Neural cell (in vitro differentiated cells): ENCODE results near the gene RAD51B. TPM values are rescaled to one million over a fixed set of nuclear protein-coding genes. Genes with fewer than 3 reads are reported as not detected.
A peak's percentile ranks its signal among the peaks of the same experiment; 100 is the strongest.

Source experiments
- H2AFZ ChIP-seq: fragments of 200-600, 300-800 bp; sonication (generic), shearing (Covaris generic); 2 replicates; pipeline ENCODE4 v1.6.0; 2014; ENCODE audit warnings: low read depth, mild to moderate bottlenecking, antibody characterized with exemption, low read length, moderate library complexity
- H3F3A ChIP-seq: fragments of 200-600 bp; shearing (Covaris generic); 2 replicates; pipeline ENCODE4 v1.6.1; 2016; ENCODE audit warnings: mild to moderate bottlenecking, moderate library complexity, mixed read lengths, antibody characterized with exemption, low read length; ENCODE audit not compliant: insufficient read depth, poor library complexity, severe bottlenecking
- H3K27ac ChIP-seq: fragments of 200-600, 300-800 bp; sonication (generic), shearing (Covaris generic); 2 replicates; pipeline ENCODE4 v1.5.1; 2014; ENCODE audit warnings: mild to moderate bottlenecking, low read length, moderate library complexity
- H3K27me3 ChIP-seq: fragments of 300-800, 200-600 bp; sonication (generic), shearing (Covaris generic); 2 replicates; pipeline ENCODE4 v1.6.0; 2014; ENCODE audit warnings: mild to moderate bottlenecking, low read depth, low read length, moderate library complexity; ENCODE audit not compliant: insufficient read depth
- H3K36me3 ChIP-seq: fragments of 300-800, 200-600 bp; sonication (generic), shearing (Covaris generic); 2 replicates; pipeline ENCODE4 v1.5.1; 2014; ENCODE audit warnings: mild to moderate bottlenecking, antibody characterized with exemption, low read length, moderate library complexity; ENCODE audit not compliant: insufficient read depth
- H3K4me2 ChIP-seq: fragments of 300-800, 200-600 bp; sonication (generic), shearing (Covaris generic); 2 replicates; pipeline ENCODE4 v1.6.0; 2014; ENCODE audit warnings: mild to moderate bottlenecking, low read length
- H3K4me3 ChIP-seq: fragments of 300-800, 200-600 bp; sonication (generic), shearing (Covaris generic); 2 replicates; pipeline ENCODE4 v1.5.1; 2014; ENCODE audit warnings: mild to moderate bottlenecking, low read length, moderate library complexity
- H3K79me2 ChIP-seq: fragments of 200-600 bp; shearing (Covaris generic); replicated peaks from 2 replicates; pipeline ENCODE4 v1.6.0; 2014; ENCODE audit warnings: mild to moderate bottlenecking, low read length, moderate library complexity; ENCODE audit not compliant: insufficient read depth
- H3K9ac ChIP-seq: fragments of 300-800, 200-600 bp; sonication (generic), shearing (Covaris generic); 2 replicates; pipeline ENCODE4 v1.6.1; 2016; ENCODE audit warnings: mild to moderate bottlenecking, low read length, mixed read lengths
- H3K9me2 ChIP-seq: fragments of 200-600 bp; shearing (Covaris generic); 2 replicates; pipeline ENCODE4 v1.6.1; 2016; ENCODE audit warnings: mild to moderate bottlenecking, low read length, mixed read lengths; ENCODE audit not compliant: insufficient read depth
- H3K9me3 ChIP-seq: fragments of 200-600, 300-800 bp; sonication (generic), shearing (Covaris generic); 2 replicates; pipeline ENCODE4 v1.6.1; 2016; ENCODE audit warnings: mild to moderate bottlenecking, mixed run types, low read length, moderate library complexity, mixed read lengths
- H4K20me1 ChIP-seq: fragments of 200-600 bp; shearing (Covaris generic); 2 replicates; pipeline ENCODE4 v1.6.1; 2016; ENCODE audit warnings: mild to moderate bottlenecking, mixed run types; ENCODE audit not compliant: insufficient read depth
- EP300 ChIP-seq: fragments of 450-650 bp; conservative IDR thresholded peaks from 2 replicates; pipeline ENCODE4 v1.6.1; 2014; ENCODE audit warnings: antibody characterized with exemption, mild to moderate bottlenecking, moderate library complexity; ENCODE audit not compliant: poor library complexity, severe bottlenecking
- EZH2 ChIP-seq: fragments of 200-600, 300-800 bp; shearing (Covaris generic), sonication (generic); IDR thresholded peaks from 2 replicates; pipeline ENCODE4 v1.6.1; 2014; ENCODE audit warnings: antibody characterized with exemption, low read length, borderline replicate concordance, mild to moderate bottlenecking; ENCODE audit not compliant: insufficient read depth, poor library complexity, severe bottlenecking
- MXI1 ChIP-seq: fragments of 450-650 bp; conservative IDR thresholded peaks from 2 replicates; pipeline ENCODE4 v1.6.1; 2014; ENCODE audit warnings: antibody characterized with exemption, mild to moderate bottlenecking; ENCODE audit not compliant: poor library complexity, severe bottlenecking
- POLR2AphosphoS5 ChIP-seq: IDR thresholded peaks from 2 replicates; pipeline ENCODE4 v1.6.1; 2012
- RAD21 ChIP-seq: fragments of 450-650 bp; conservative IDR thresholded peaks from 2 replicates; pipeline ENCODE4 v1.6.1; 2014; ENCODE audit warnings: antibody characterized with exemption, mild to moderate bottlenecking, moderate library complexity
- SMC3 ChIP-seq: fragments of 450-650 bp; conservative IDR thresholded peaks from 2 replicates; pipeline ENCODE4 v1.6.1; 2014; ENCODE audit warnings: antibody characterized with exemption, mild to moderate bottlenecking, moderate library complexity; ENCODE audit not compliant: poor library complexity
- TAF1 ChIP-seq: IDR thresholded peaks from 2 replicates; pipeline ENCODE4 v1.6.1; 2012; ENCODE audit warnings: low read depth
- polyA plus RNA-seq: library from polyadenylated mRNA; depleted of rRNA; stranded (reverse); fragments of >200 nt; gene quantifications from 2 replicates; pipeline ENCODE4 v1.2.3, GENCODE V29; 2014
- TF ChIP-seq, protein P1 (sequence below): fragments of 450-650 bp; IDR thresholded peaks from 2 replicates; pipeline ENCODE4 v1.5.1; 2014; ENCODE audit warnings: antibody characterized with exemption, mild to moderate bottlenecking, moderate library complexity; ENCODE audit not compliant: poor library complexity, severe bottlenecking
- TF ChIP-seq, protein P2 (sequence below): IDR thresholded peaks from 2 replicates; pipeline ENCODE4 v1.6.1; 2012; ENCODE audit warnings: borderline replicate concordance

The RAD51B gene
- polyA plus RNA-seq, 1 donor from 2014 or later, result 3.1 TPM

DNA sequence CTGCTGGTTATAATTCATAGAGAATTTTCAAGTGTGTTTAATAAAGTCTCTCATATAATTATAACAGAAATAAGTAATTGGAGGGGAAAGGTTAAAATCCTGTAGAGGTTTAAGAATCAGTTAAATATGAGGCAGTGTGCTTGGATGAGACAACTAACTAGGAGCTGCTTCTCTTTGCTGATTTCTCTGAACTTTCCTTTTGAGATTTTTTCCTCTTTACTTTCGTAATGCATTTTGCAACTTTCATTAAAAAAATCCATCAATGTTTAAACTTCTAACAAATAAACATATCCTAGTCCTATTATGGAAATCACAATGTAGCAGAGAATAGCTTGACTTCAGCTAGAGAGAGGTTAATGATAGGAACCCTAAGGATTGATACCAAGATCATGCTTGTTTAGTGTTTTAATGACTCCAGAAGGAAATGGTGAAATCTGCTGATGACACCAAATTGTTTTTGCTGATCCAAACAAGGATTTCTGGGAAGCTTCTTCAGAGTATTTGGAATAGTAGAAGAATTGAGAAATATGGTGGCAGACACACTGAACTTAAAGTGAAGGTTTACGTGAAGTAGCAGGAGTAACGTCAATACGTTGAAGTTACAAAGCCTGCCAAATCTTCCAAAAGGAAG is 122.6 kb downstream of the RAD51B start:
- Histone ChIP-seq H3K4me2 (no peak overlapping the region), H3K27ac (no peak overlapping the region), H3K4me3 (no peak overlapping the region)

DNA sequence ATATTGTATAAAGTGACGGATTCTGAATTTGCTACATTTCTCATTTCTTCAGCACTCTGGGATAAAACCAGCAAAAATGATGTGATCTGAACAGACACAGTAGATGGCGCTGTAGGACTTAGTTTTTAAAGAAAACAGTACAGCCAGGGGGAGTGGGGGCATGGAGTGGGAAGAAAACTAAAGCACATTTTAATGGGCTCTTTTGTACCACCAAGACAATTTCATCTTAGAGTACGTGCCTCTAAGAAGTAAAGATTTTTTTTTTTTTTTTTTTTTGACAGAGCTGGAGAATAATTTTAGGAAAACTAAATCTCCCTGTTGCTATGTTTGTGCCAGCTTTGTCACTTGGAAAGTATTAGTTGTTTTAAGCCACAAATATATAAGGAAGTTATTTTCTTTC is 124.4 kb downstream of the RAD51B start:
- no peaks in the 10 kb centered on the region for H3K9me2 ChIP-seq
- H3K27me3 ChIP-seq, result no peaks in the 10 kb centered on the region
- no peak overlapping the region for H3K27ac ChIP-seq
- no peaks in the 10 kb centered on the region for H3K9me3 ChIP-seq
- H4K20me1 ChIP-seq, result no peaks in the 10 kb centered on the region
- no peak overlapping the region for H3K4me3 ChIP-seq
- H3K9ac ChIP-seq, result no peak overlapping the region
- H3K79me2 ChIP-seq, result no peaks in the 10 kb centered on the region
- no peaks in the 10 kb centered on the region for H3K36me3 ChIP-seq
- no peak overlapping the region for H2AFZ ChIP-seq
- H3K4me2 ChIP-seq, result no peak overlapping the region
- TF ChIP-seq RAD21, result peak; percentile 83
- TF ChIP-seq EP300, result no peak
- TF ChIP-seq TAF1, result no peak
- TF ChIP-seq EZH2, result no peak
- TF ChIP-seq POLR2AphosphoS5, result no peak
- TF ChIP-seq, protein P1, sequence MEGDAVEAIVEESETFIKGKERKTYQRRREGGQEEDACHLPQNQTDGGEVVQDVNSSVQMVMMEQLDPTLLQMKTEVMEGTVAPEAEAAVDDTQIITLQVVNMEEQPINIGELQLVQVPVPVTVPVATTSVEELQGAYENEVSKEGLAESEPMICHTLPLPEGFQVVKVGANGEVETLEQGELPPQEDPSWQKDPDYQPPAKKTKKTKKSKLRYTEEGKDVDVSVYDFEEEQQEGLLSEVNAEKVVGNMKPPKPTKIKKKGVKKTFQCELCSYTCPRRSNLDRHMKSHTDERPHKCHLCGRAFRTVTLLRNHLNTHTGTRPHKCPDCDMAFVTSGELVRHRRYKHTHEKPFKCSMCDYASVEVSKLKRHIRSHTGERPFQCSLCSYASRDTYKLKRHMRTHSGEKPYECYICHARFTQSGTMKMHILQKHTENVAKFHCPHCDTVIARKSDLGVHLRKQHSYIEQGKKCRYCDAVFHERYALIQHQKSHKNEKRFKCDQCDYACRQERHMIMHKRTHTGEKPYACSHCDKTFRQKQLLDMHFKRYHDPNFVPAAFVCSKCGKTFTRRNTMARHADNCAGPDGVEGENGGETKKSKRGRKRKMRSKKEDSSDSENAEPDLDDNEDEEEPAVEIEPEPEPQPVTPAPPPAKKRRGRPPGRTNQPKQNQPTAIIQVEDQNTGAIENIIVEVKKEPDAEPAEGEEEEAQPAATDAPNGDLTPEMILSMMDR, result peak; percentile 84
- TF ChIP-seq SMC3, result peak; percentile 80
- TF ChIP-seq MXI1, result no peak
- TF ChIP-seq, protein P2, sequence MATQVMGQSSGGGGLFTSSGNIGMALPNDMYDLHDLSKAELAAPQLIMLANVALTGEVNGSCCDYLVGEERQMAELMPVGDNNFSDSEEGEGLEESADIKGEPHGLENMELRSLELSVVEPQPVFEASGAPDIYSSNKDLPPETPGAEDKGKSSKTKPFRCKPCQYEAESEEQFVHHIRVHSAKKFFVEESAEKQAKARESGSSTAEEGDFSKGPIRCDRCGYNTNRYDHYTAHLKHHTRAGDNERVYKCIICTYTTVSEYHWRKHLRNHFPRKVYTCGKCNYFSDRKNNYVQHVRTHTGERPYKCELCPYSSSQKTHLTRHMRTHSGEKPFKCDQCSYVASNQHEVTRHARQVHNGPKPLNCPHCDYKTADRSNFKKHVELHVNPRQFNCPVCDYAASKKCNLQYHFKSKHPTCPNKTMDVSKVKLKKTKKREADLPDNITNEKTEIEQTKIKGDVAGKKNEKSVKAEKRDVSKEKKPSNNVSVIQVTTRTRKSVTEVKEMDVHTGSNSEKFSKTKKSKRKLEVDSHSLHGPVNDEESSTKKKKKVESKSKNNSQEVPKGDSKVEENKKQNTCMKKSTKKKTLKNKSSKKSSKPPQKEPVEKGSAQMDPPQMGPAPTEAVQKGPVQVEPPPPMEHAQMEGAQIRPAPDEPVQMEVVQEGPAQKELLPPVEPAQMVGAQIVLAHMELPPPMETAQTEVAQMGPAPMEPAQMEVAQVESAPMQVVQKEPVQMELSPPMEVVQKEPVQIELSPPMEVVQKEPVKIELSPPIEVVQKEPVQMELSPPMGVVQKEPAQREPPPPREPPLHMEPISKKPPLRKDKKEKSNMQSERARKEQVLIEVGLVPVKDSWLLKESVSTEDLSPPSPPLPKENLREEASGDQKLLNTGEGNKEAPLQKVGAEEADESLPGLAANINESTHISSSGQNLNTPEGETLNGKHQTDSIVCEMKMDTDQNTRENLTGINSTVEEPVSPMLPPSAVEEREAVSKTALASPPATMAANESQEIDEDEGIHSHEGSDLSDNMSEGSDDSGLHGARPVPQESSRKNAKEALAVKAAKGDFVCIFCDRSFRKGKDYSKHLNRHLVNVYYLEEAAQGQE, result no peak
- no peaks in the 10 kb centered on the region for H3F3A ChIP-seq

More for the DNA sequence above, 122.6 kb downstream of the RAD51B start:
- H3K36me3 ChIP-seq, result no peaks in the 10 kb centered on the region
- no peaks in the 10 kb centered on the region for H3F3A ChIP-seq
- no peaks in the 10 kb centered on the region for H3K9me2 ChIP-seq
- TF ChIP-seq RAD21, result no peak
- no peak for TF ChIP-seq MXI1
- TF ChIP-seq, protein P2, result no peak
- no peak for TF ChIP-seq EP300
- no peak for TF ChIP-seq POLR2AphosphoS5
- TF ChIP-seq, protein P1, result no peak
- H2AFZ ChIP-seq, result no peak overlapping the region
- H3K79me2 ChIP-seq, result no peaks in the 10 kb centered on the region
- H3K9ac ChIP-seq, result no peak overlapping the region
- H3K27me3 ChIP-seq, result no peaks in the 10 kb centered on the region
- no peaks in the 10 kb centered on the region for H3K9me3 ChIP-seq
- no peaks in the 10 kb centered on the region for H4K20me1 ChIP-seq
